Measurements from ENCODE around the gene H6PD.

The H6PD gene

GRCh38 chr1:9200441-9200840, 34.1 kb upstream of the H6PD start:
- no peak overlapping the region for H3K4me3 ChIP-seq (ENCODE audit: low read depth, low read length)
- DNase-seq (ENCODE audit: low read depth, low spot score), result no peak
- in situ Hi-C loops (cut with HindIII; ENCODE audit: low sequenced_read_pairs), result no loop called here
- TF ChIP-seq CTCF (IDR thresholded peaks at IDR 0.05; ENCODE audit: low read depth, low read length), result no peak

- DNase-seq (ENCODE audit: low read depth, low spot score), result peak; percentile 62
- no peak for TF ChIP-seq CTCF (IDR thresholded peaks at IDR 0.05; ENCODE audit: low read depth, low read length)
- in situ Hi-C loops (cut with HindIII; ENCODE audit: low sequenced_read_pairs), result no loop called here
- peak overlapping the region; percentile 63 for H3K4me3 ChIP-seq (ENCODE audit: low read depth, low read length)
These were observed 33.0 kb upstream of the H6PD start for GRCh38 chr1:9201401-9202239.

GRCh38 chr1:9202240-9202870, 32.2 kb upstream of the H6PD start:
- in situ Hi-C loops (cut with HindIII; ENCODE audit: low sequenced_read_pairs), result no loop called here
- DNase-seq (ENCODE audit: low read depth, low spot score), result no peak
- peak overlapping the region; percentile 63 for H3K4me3 ChIP-seq (ENCODE audit: low read depth, low read length)
- TF ChIP-seq CTCF (IDR thresholded peaks at IDR 0.05; ENCODE audit: low read depth, low read length), result no peak

- no peak overlapping the region for H3K4me3 ChIP-seq (ENCODE audit: low read depth, low read length)
- in situ Hi-C loops (cut with HindIII; ENCODE audit: low sequenced_read_pairs), result no loop called here
- no peak for TF ChIP-seq CTCF (IDR thresholded peaks at IDR 0.05; ENCODE audit: low read depth, low read length)
- DNase-seq (ENCODE audit: low read depth, low spot score), result no peak
These were observed 31.0 kb upstream of the H6PD start for GRCh38 chr1:9203511-9203982.

GRCh38 chr1:9204156-9204720, 30.3 kb upstream of the H6PD start:
- no peak for TF ChIP-seq CTCF (IDR thresholded peaks at IDR 0.05; ENCODE audit: low read depth, low read length)
- H3K4me3 ChIP-seq (ENCODE audit: low read depth, low read length), result no peak overlapping the region
- in situ Hi-C loops (cut with HindIII; ENCODE audit: low sequenced_read_pairs), result no loop called here
- DNase-seq (ENCODE audit: low read depth, low spot score), result no peak

- no peak overlapping the region for H3K4me3 ChIP-seq (ENCODE audit: low read depth, low read length)
- in situ Hi-C loops (cut with HindIII; ENCODE audit: low sequenced_read_pairs), result no loop called here
- peak; percentile 80 for DNase-seq (ENCODE audit: low read depth, low spot score)
- no peak for TF ChIP-seq CTCF (IDR thresholded peaks at IDR 0.05; ENCODE audit: low read depth, low read length)
These were observed 27.5 kb upstream of the H6PD start for GRCh38 chr1:9207086-9207485.
